ENCODE measurements around the gene SPINT2.
A peak's percentile ranks its signal among the peaks of the same experiment; 100 is the strongest.

SPINT2 gene

GRCh38 chr19:38304866-38305429, 40.6 kb downstream of the SPINT2 start:
- peak overlapping the region; percentile 98 for H2AK5ac ChIP-seq (ENCODE audit: low read depth, low read length)
- WGBS, 2 donors (ENCODE audit: extremely low coverage in 2 of 2, insufficient read length in 2 of 2, insufficient replicate concordance in 1 of 2): no CpG with 5 or more reads among the region's 29 CpGs
- H3K9me3 ChIP-seq (replicated peaks in 1 of 2; ENCODE audit: control insufficient read depth in 2 of 2, insufficient read depth in 1 of 2, low read depth in 1 of 2, low read length in 2 of 2): no peaks in the 10 kb centered on the region
- no peak overlapping the region for H3K4ac ChIP-seq (ENCODE audit: low read length)
- peak overlapping the region; percentile 99 for H3K23ac ChIP-seq (ENCODE audit: low read depth, low read length, poor library complexity)
- peaks cover 0 to 11% (median 0%) of the 10 kb centered on the region in 3 experiments for H3K27me3 ChIP-seq (ENCODE audit: control insufficient read depth in 3 of 3, insufficient read depth in 3 of 3, low read depth in 1 of 3, low read length in 3 of 3)
- peak overlapping the region; percentile 73 for H2BK12ac ChIP-seq (ENCODE audit: low read length)
- H3K9ac ChIP-seq (ENCODE audit: low read depth, low read length, poor library complexity): peak overlapping the region; percentile 77
- DNase-seq (ENCODE audit: low spot score): peak; percentile 82
- H3K14ac ChIP-seq (ENCODE audit: low read length): peak overlapping the region; percentile 71
- H3K4me2 ChIP-seq (ENCODE audit: insufficient read depth, low read length, poor library complexity, severe bottlenecking): peak overlapping the region; percentile 52
- peaks cover 2% of the 10 kb centered on the region for H3K79me1 ChIP-seq (ENCODE audit: low read depth, low read length)
- peaks cover 5 to 15% of the 10 kb centered on the region in 2 donors for H3K4me1 ChIP-seq (ENCODE audit: control insufficient read depth in 2 of 2, insufficient read depth in 1 of 2, low read depth in 1 of 2, low read length in 2 of 2)
- H3K36me3 ChIP-seq (replicated peaks in 1 of 2; ENCODE audit: control insufficient read depth in 2 of 2, insufficient read depth in 2 of 2, low read length in 2 of 2): peaks cover 15 to 23% of the 10 kb centered on the region in 2 donors
- H2BK120ac ChIP-seq (ENCODE audit: low read depth, low read length): no peak overlapping the region
- no peak overlapping the region for H2AFZ ChIP-seq (ENCODE audit: low read length)
- no peak overlapping the region for H4K8ac ChIP-seq (ENCODE audit: low read depth, low read length)
- H2BK5ac ChIP-seq (ENCODE audit: low read length): no peak overlapping the region
- peak overlapping the region; percentile 100 for H2BK15ac ChIP-seq (ENCODE audit: low read length)
- no peak overlapping the region for H3K4me3 ChIP-seq (ENCODE audit: low read length in 2 of 2)
- no peak overlapping the region for H4K91ac ChIP-seq (ENCODE audit: low read depth, low read length, poor library complexity)
- peak overlapping the region; percentile 96 for H3K18ac ChIP-seq (ENCODE audit: low read length)
- H3K27ac ChIP-seq (replicated peaks; ENCODE audit: low read length): no peak overlapping the region

- no CpG with 5 or more reads among the region's 3 CpGs for WGBS, 2 donors (ENCODE audit: extremely low coverage in 2 of 2, insufficient read length in 2 of 2, insufficient replicate concordance in 1 of 2)
- DNase-seq (ENCODE audit: low spot score): no peak
Measured at GRCh38 chr19:38306236-38306635, 41.9 kb downstream of the SPINT2 start.

DNA sequence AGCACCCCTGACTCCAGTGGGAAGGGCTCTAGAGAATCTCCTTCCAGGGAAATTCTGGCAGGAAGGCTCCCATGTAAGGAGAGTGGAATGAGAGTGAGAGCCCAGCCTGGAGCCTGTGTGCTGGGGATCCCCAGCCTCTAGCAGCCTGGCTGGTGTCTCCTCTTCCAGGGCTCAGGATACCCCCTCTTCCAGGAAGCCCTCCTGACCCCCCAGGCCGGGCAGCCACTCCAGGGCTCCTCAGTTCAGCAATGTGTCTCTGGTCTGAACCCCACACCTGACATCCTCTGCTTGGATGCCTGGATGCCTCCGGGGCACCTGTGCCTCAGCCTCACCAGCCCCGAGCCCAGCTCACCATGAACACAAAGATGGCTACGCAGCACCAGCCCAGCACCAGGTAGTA, 42.7 kb downstream of the SPINT2 start:
- no peak overlapping the region for H2AFZ ChIP-seq (ENCODE audit: low read length)
- H2BK15ac ChIP-seq (ENCODE audit: low read length): no peak overlapping the region
- H4K8ac ChIP-seq (ENCODE audit: low read depth, low read length): no peak overlapping the region
- no peak overlapping the region for H2BK5ac ChIP-seq (ENCODE audit: low read length)
- H3K9ac ChIP-seq (ENCODE audit: low read depth, low read length, poor library complexity): no peak overlapping the region
- no peak overlapping the region for H4K91ac ChIP-seq (ENCODE audit: low read depth, low read length, poor library complexity)
- no peak overlapping the region for H3K18ac ChIP-seq (ENCODE audit: low read length)
- peak overlapping the region; percentile 43 for H3K23ac ChIP-seq (ENCODE audit: low read depth, low read length, poor library complexity)
- WGBS, 2 donors (ENCODE audit: extremely low coverage in 2 of 2, insufficient read length in 2 of 2, insufficient replicate concordance in 1 of 2): no CpG with 5 or more reads among the region's 4 CpGs
- peaks cover 2% of the 10 kb centered on the region for H3K79me1 ChIP-seq (ENCODE audit: low read depth, low read length)
- no peak overlapping the region for H3K4me3 ChIP-seq (ENCODE audit: low read length in 2 of 2)
- peaks cover 0 to 11% (median 0%) of the 10 kb centered on the region in 3 experiments for H3K27me3 ChIP-seq (ENCODE audit: control insufficient read depth in 3 of 3, insufficient read depth in 3 of 3, low read depth in 1 of 3, low read length in 3 of 3)
- no peak overlapping the region for H2BK120ac ChIP-seq (ENCODE audit: low read depth, low read length)
- H3K9me3 ChIP-seq (replicated peaks in 1 of 2; ENCODE audit: control insufficient read depth in 2 of 2, insufficient read depth in 1 of 2, low read depth in 1 of 2, low read length in 2 of 2): no peaks in the 10 kb centered on the region
- H3K27ac ChIP-seq (replicated peaks; ENCODE audit: low read length): no peak overlapping the region
- no peak overlapping the region for H2AK5ac ChIP-seq (ENCODE audit: low read depth, low read length)
- H3K4me1 ChIP-seq (ENCODE audit: control insufficient read depth in 2 of 2, insufficient read depth in 1 of 2, low read depth in 1 of 2, low read length in 2 of 2): peaks cover 0 to 15% of the 10 kb centered on the region in 2 donors
- H2BK12ac ChIP-seq (ENCODE audit: low read length): no peak overlapping the region
- H3K4ac ChIP-seq (ENCODE audit: low read length): no peak overlapping the region
- no peak for DNase-seq (ENCODE audit: low spot score)
- H3K4me2 ChIP-seq (ENCODE audit: insufficient read depth, low read length, poor library complexity, severe bottlenecking): no peak overlapping the region
- peaks cover 15 to 23% of the 10 kb centered on the region in 2 donors for H3K36me3 ChIP-seq (replicated peaks in 1 of 2; ENCODE audit: control insufficient read depth in 2 of 2, insufficient read depth in 2 of 2, low read length in 2 of 2)
- no peak overlapping the region for H3K14ac ChIP-seq (ENCODE audit: low read length)

More at GRCh38 chr19:38306236-38306635, 41.9 kb downstream of the SPINT2 start:
- Histone ChIP-seq H2BK15ac (ENCODE audit: low read length) (no peak overlapping the region), H2BK5ac (ENCODE audit: low read length) (no peak overlapping the region), H3K36me3 (replicated peaks in 1 of 2; ENCODE audit: control insufficient read depth in 2 of 2, insufficient read depth in 2 of 2, low read length in 2 of 2) (peaks cover 15 to 23% of the 10 kb centered on the region in 2 donors), H3K27ac (replicated peaks; ENCODE audit: low read length) (no peak overlapping the region), H3K4me2 (ENCODE audit: insufficient read depth, low read length, poor library complexity, severe bottlenecking) (no peak overlapping the region), H3K4ac (ENCODE audit: low read length) (no peak overlapping the region), H2AFZ (ENCODE audit: low read length) (no peak overlapping the region), H3K18ac (ENCODE audit: low read length) (no peak overlapping the region), H4K91ac (ENCODE audit: low read depth, low read length, poor library complexity) (no peak overlapping the region), H3K79me1 (ENCODE audit: low read depth, low read length) (peaks cover 2% of the 10 kb centered on the region), H3K4me1 (ENCODE audit: control insufficient read depth in 2 of 2, insufficient read depth in 1 of 2, low read depth in 1 of 2, low read length in 2 of 2) (peaks cover 0 to 15% of the 10 kb centered on the region in 2 donors), H4K8ac (ENCODE audit: low read depth, low read length) (no peak overlapping the region), H3K9me3 (replicated peaks in 1 of 2; ENCODE audit: control insufficient read depth in 2 of 2, insufficient read depth in 1 of 2, low read depth in 1 of 2, low read length in 2 of 2) (no peaks in the 10 kb centered on the region), H3K14ac (ENCODE audit: low read length) (no peak overlapping the region), H3K4me3 (ENCODE audit: low read length in 2 of 2) (no peak overlapping the region), H3K9ac (ENCODE audit: low read depth, low read length, poor library complexity) (no peak overlapping the region), H3K27me3 (ENCODE audit: control insufficient read depth in 3 of 3, insufficient read depth in 3 of 3, low read depth in 1 of 3, low read length in 3 of 3) (peaks cover 0 to 11% (median 0%) of the 10 kb centered on the region in 3 experiments), H3K23ac (ENCODE audit: low read depth, low read length, poor library complexity) (no peak overlapping the region), H2AK5ac (ENCODE audit: low read depth, low read length) (no peak overlapping the region), H2BK120ac (ENCODE audit: low read depth, low read length) (no peak overlapping the region), H2BK12ac (ENCODE audit: low read length) (no peak overlapping the region)

DNA sequence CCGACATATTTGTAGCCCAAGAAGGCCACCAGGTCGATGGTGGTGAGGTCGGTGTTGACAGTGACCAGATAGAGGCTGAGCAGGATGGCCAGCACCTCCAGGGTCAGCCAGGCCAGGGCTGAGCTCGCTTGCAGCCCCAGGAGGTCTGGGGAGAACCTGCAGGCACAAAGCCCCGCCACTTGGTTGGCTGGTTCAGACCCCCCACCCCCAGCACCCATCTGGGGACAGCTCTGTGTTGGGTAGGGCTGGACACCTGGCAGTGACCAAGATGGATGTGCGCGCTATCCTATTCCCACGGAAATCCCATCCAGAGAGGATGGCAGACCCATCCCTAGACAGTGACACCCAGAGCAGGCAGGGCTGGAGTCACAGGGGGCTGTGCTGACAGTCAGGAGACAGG, 43.2 kb downstream of the SPINT2 start:
- Histone ChIP-seq H3K23ac (ENCODE audit: low read depth, low read length, poor library complexity) (peak overlapping the region; percentile 43), H2BK12ac (ENCODE audit: low read length) (no peak overlapping the region), H2BK15ac (ENCODE audit: low read length) (no peak overlapping the region), H3K9ac (ENCODE audit: low read depth, low read length, poor library complexity) (no peak overlapping the region), H3K36me3 (replicated peaks in 1 of 2; ENCODE audit: control insufficient read depth in 2 of 2, insufficient read depth in 2 of 2, low read length in 2 of 2) (peaks cover 15 to 23% of the 10 kb centered on the region in 2 donors), H2BK120ac (ENCODE audit: low read depth, low read length) (no peak overlapping the region), H4K91ac (ENCODE audit: low read depth, low read length, poor library complexity) (no peak overlapping the region), H2AK5ac (ENCODE audit: low read depth, low read length) (no peak overlapping the region), H3K18ac (ENCODE audit: low read length) (peak overlapping the region; percentile 8), H2AFZ (ENCODE audit: low read length) (no peak overlapping the region), H3K14ac (ENCODE audit: low read length) (no peak overlapping the region), H3K27me3 (ENCODE audit: control insufficient read depth in 3 of 3, insufficient read depth in 3 of 3, low read depth in 1 of 3, low read length in 3 of 3) (peaks cover 0 to 11% (median 0%) of the 10 kb centered on the region in 3 experiments), H3K27ac (replicated peaks; ENCODE audit: low read length) (no peak overlapping the region), H3K4me3 (ENCODE audit: low read length in 2 of 2) (no peak overlapping the region), H3K9me3 (replicated peaks in 1 of 2; ENCODE audit: control insufficient read depth in 2 of 2, insufficient read depth in 1 of 2, low read depth in 1 of 2, low read length in 2 of 2) (no peaks in the 10 kb centered on the region), H3K4ac (ENCODE audit: low read length) (no peak overlapping the region), H4K8ac (ENCODE audit: low read depth, low read length) (no peak overlapping the region), H3K4me2 (ENCODE audit: insufficient read depth, low read length, poor library complexity, severe bottlenecking) (no peak overlapping the region), H2BK5ac (ENCODE audit: low read length) (no peak overlapping the region), H3K79me1 (ENCODE audit: low read depth, low read length) (peaks cover 2% of the 10 kb centered on the region), H3K4me1 (ENCODE audit: control insufficient read depth in 2 of 2, insufficient read depth in 1 of 2, low read depth in 1 of 2, low read length in 2 of 2) (peaks cover 0 to 15% of the 10 kb centered on the region in 2 donors)
- DNase-seq (ENCODE audit: low spot score): no peak
- no CpG with 5 or more reads among the region's 8 CpGs for WGBS, 2 donors (ENCODE audit: extremely low coverage in 2 of 2, insufficient read length in 2 of 2, insufficient replicate concordance in 1 of 2)

Data from neuronal stem cell (in vitro differentiated cells).